DMS53 (cell line): ENCODE measurements around the gene ATP8B1.
"Not testable (repeated sequence)": the region's sequence is repeated elsewhere in the genome, so short reads cannot be mapped to it uniquely, and the experiment has no call there.

Source experiments
- DNase-seq: peaks from one replicate; lab custom pipeline; 2025; lab: John Stamatoyannopoulos, UW

ATP8B1 gene

GRCh38 chr18:57727952-57728807 lies 74.9 kb downstream of the ATP8B1 start:
- DNase-seq: no peak

GRCh38 chr18:57719211-57719935 lies 83.7 kb downstream of the ATP8B1 start:
- DNase-seq: not testable (repeated sequence)

GRCh38 chr18:57716549-57716948 lies 86.6 kb downstream of the ATP8B1 start:
- no peak for DNase-seq

DNA sequence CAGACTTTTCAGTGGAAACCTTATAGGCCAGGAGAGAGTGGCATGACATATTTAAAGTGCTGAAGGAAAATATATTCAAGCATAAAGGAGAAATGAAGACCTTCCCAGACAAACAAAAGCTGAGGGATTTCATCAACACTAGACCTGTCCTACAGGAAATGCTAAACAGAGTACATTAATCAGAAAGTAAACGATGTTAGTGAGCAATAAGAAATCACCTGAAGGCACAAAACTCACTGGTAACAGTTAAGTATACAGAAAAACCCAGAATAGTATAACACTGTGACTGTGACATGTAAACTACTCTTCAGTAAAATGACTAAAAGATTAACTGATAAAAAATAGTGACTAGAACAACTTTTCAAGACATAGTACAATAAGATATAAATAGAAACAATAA lies 87.4 kb downstream of the ATP8B1 start:
- peak; percentile 41 for DNase-seq

GRCh38 chr18:57715073-57715472 lies 88.0 kb downstream of the ATP8B1 start:
- DNase-seq: no peak

GRCh38 chr18:57710226-57710625 lies 92.9 kb downstream of the ATP8B1 start:
- no peak for DNase-seq

DNA sequence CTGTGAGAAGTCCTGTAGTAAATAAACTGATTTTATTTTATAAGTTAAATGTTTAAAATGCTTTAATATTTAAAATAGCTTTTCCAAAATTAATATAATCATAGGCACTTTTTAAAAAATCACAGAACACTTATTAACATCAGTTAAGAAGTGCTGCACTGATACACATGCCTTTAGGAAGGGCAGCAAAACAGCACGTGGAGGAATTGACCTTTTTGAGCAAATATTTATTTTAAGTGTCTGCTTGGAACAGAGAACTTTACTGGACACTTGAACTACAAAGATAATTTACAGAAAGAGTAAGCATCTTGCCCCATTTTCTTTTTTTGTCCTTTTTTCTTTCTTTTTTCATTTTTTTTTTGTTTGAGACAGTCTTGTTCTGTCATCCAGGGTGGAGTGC lies 93.8 kb downstream of the ATP8B1 start:
- DNase-seq: peak; percentile 38

DNA sequence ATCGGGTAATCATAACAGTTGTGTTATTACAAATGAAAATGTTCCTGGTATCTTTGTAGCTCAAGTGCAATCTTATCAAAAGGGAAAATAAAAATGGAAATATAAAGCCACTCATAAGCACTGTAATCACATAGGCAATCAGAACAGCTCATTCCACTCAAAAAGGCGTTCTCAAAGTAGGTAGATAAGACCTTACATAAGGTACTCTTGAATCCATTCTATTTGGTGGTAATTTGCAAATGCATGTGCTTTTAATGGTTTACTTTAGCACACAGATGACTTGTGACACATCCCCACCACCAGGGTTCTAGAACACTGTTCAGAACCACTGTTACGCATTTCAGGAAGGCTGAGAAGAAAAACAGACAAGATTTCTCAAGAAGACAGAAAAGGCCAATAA lies 94.8 kb downstream of the ATP8B1 start:
- no peak for DNase-seq

DNA sequence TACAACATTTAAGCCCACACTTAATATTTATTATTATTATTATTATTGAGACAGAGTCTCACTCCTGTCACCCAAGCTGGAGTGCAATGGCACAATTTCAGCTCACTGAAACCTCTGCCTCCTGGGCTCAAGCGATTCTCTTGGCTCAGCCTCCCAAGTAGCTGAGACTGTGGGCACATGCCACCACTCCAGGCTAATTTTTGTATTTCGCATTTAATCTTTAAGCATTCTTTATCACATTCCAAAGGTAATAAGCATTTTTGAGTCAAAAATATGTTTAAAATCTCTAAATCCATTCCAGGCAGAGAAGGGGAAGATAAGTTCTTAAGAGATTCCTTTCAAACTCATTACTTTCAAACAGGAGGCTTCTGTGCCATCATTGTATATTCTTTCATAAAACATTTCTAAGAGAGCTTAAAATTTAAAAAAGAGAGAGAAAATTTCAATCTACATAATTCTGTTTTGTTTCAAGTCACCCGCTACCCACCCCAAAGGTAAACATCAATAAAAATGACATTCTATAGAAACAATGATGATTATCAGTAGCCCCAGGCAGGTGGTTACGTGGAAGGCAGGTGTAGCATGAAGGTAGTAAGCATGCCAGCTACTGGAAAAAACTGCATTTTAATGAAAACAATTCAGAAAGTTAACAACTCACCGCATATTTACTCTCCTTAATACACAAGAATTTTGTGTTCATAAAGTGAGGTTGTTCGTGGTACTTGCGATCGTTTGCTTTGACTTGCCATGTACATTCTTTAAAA lies 97.1 kb downstream of the ATP8B1 start:
- peak; percentile 26 for DNase-seq

DNA sequence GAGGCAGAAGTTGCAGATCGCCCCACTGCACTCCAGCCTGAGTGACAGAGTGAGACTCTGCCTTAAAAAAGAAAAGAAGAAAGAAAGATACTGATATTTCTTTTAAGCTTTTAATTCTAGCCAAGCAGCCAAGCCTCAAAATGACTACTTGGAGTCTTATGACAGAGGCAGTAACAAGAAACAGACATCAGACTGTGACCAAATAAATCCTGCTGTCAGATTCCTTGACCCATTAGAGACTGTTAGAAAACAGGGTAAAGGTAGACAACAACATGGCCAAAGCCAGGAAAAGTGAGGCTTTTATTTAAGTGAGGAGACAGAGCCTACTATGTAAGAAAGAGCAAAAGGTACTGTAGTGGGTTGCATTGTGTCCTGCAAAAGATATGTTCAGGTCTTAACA lies 98.1 kb downstream of the ATP8B1 start:
- no peak for DNase-seq

DNA sequence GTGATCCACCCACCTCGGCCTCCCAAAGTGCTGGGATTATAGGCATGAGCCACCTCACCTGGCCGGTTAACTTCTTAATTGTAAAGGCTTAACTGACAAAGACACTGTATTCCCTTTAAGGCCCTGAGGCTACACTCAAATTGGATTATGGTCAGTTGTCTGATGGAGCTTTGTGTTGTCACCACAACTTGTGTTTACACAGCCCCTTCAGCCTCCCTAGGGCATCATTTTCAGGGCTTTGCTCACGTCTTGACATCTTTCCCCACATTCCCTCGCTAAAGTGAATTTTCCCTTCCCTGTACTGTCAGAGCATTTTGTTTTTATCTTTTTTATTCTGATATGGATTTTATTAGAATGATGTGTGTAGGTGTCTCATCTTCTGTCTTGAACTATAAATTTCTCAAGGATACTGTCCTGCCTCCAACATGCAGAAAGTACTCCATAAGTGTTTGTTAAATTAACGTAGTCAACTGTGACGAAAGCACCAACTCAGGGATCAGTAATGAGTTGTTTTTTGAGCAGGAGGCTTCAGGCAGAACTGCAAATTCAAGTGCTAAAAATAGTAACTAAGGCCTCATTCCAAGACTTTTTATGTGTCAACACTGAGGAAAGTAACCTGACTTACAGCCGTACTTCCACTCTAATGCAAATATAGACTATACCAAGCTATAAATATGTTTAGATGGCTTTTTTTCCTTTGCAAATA lies 104.4 kb downstream of the ATP8B1 start:
- DNase-seq: no peak

DNA sequence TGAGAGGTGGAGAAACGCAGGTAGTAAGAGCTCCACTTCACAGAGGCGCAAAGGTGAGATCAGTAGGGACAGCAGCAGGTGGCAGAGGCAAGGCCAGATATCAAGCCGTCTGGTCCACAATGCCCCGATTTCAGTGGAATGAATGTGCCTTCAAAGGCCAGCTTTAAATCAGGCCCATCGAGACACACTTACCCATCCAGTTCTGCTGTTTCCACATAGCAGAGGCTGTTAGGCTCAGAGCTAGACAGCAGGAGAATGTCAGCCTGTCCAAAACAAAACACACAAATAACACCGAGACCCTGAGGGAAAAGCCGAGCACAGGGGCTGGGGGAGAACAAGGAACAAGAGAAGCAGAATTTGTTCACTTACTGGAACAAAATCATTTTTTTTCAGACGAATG lies 105.7 kb downstream of the ATP8B1 start:
- no peak for DNase-seq

- DNase-seq: no peak
These were observed 106.8 kb downstream of the ATP8B1 start for GRCh38 chr18:57696271-57696670.

- DNase-seq: no peak
These were observed 111.8 kb downstream of the ATP8B1 start for GRCh38 chr18:57691363-57691762.

DNA sequence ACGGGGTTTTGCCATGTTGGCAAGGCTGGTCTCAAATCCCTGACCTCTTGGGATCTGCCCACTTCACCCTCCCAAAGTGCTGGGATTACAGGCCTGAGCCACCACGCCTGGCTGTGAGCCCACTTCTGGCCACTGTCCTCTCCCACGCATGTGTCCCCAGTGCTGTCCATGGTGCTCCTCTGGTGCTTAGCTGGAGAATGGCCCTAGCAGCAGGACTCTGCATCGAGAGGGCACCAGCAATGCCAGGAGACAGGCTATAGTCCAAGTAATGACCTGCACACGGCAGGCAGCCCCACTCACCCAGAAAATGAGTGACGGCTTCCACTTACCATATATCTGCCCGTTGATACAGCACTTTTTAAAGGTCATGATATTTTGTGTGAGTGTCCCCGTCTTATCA lies 115.1 kb downstream of the ATP8B1 start:
- DNase-seq: no peak

GRCh38 chr18:57683470-57683869 lies 119.6 kb downstream of the ATP8B1 start:
- DNase-seq: no peak

DNA sequence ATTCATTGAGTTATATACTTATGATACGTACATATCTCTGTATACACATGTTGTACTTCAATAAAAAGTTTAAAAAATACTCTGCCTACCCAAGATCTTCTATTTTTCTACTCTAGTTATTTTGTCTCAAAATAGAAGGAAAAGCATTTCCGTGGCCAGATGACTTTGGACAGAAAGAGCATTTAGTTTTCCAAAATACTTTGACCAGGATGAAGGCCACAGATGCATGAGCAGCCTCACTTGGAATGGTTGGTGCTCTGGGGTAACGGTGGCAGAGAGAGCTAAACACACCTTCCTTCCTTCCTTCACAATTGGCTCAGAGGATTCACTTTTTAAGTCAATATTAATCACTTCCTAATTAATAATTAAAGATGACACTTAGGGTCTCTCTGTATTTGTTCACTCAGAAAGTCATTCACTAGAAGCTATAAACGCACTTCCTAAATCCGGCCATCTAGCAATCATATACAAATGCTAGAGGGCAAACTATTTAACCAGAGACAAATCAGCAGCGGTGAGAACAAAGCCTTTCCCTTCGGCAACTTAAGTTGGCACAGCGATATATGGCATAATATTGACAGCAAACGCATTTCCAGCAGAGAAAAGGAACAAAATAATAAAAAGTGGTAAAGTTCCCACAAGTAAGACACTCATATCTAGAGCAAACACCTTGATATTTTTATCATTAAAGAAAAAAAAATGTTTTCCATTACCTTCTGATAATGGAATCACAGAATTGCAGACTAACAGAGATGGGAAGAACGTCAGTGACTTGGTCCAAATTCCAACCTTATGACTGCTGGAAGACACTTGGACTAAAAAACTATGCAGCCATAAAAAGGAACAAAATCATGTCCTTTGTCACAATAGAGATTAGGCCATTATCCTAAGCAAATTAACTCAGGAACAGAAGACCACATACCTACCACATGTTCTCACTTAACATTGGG lies 125.6 kb downstream of the ATP8B1 start:
- DNase-seq: no peak

- DNase-seq: no peak
These were observed 128.2 kb downstream of the ATP8B1 start for GRCh38 chr18:57674891-57675290.

DNA sequence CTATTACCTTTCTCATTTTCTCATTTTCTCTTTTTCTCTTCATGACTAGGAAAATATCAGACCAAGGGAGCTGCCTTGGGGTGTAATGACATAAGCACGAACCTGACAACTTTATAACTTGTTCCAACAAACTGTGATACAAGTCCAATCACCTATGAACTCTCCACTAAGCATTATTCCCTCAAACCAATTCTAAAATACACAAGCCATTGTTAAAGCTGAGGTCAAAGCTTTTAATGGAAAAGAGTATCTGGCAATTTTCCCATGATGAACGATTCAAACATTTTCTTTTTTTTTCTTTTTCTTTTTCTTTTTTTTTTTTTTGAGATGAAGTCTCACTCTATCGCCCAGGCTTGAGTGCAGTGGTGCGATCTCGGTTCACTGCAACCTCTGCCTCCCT lies 133.1 kb downstream of the ATP8B1 start:
- no peak for DNase-seq

DNA sequence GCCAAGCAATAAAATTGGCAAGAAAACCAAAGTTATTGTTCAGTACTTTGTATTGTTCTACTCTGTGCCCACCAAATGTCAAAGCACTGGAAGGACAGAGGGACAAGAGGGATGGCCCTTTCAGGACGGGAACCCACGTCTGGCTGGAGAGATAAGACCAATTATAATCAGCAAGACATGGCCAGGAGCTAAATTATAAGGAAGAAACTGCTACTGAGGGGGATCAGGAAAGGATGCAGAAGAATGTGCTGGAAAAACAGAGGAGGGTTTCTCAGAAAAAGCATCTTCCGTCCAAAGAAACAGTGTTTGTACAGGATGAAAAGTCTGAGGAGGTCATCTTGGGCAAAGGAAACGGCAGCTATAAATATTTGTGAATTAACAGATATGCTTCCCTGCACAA lies 135.1 kb downstream of the ATP8B1 start:
- no peak for DNase-seq
